Measurements from ENCODE around the gene PLXNA4. TPM values are rescaled to one million over a fixed set of nuclear protein-coding genes. Genes with fewer than 3 reads are reported as not detected.

Gene PLXNA4
- total and polyA plus RNA-seq, 12 donors = 0.83 to 17.0 (median 11.5) TPM

DNA sequence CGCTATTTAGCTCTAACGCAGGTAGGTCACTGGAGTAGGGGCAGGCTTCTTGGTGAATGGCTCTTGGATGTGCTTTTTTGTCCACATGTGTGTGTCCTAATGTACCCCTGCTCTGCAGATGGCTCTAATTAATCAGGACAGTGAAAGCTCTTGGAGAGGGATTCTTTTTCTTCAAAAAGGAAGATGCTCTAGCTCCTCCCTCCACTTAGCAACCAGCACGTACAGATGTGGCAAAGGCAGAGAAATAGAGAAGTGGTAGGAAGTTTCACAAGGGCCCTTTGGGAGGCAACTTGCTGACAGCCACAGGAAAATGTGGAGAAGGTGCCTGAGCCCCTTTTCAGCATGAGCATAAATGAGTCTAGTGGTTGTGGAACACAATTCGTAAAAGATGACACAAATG is 221.7 kb downstream of the PLXNA4 start:
- no peak for ATAC-seq
- TF ChIP-seq CTCF (IDR thresholded peaks at IDR 0.05) = no peak
- Histone ChIP-seq H3K4me3 (no peak overlapping the region), H3K27me3 (no peaks in the 10 kb centered on the region), H3K27ac (no peak overlapping the region), H3K4me1 (peaks cover 3 to 19% (median 13%) of the 10 kb centered on the region in 9 donors), H3K9me3 (no peaks in the 10 kb centered on the region), H3K36me3 (no peaks in the 10 kb centered on the region)
- 76 to 77% methylated on average over 4 of the region's 4 CpGs for WGBS, 2 donors
- intact Hi-C loops (cut with DNase I) = no loop called here
- no peak for DNase-seq

DNA sequence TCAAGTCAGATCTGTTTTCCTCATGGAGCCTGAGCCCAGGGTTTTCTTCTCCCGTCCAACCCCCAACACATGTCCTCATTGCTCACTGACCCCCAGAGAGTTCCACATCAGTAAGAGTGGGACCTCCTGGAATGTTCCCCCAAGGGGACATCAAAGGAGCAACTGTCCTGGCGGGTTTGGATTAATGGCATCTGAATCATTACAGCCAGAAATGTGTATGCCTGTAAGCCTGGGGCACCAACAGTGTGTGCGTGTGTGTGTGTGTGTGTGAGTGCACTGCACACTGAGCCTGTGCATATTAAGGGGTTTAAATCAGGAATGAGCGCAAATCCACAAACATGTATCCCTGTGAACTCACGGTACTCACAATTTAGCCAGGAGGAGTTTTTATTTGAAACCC is 222.3 kb downstream of the PLXNA4 start:
- Histone ChIP-seq H3K9me3 (no peaks in the 10 kb centered on the region), H3K27ac (no peak overlapping the region), H3K4me3 (no peak overlapping the region), H3K4me1 (peaks cover 3 to 25% (median 13%) of the 10 kb centered on the region in 9 donors), H3K36me3 (no peaks in the 10 kb centered on the region), H3K27me3 (no peaks in the 10 kb centered on the region)
- no peak for TF ChIP-seq CTCF (IDR thresholded peaks at IDR 0.05)
- 81 to 91% methylated on average over 5 of the region's 5 CpGs for WGBS, 2 donors
- ATAC-seq = no peak
- DNase-seq = no peak
- intact Hi-C loops (cut with DNase I) = no loop called here

GRCh38 chr7:132352800-132353199 is 223.5 kb downstream of the PLXNA4 start:
- no peaks in the 10 kb centered on the region for H3K9me3 ChIP-seq
- WGBS, 2 donors = 50 to 59% methylated on average over 6 of the region's 6 CpGs
- H3K27me3 ChIP-seq = no peaks in the 10 kb centered on the region
- no peaks in the 10 kb centered on the region for H3K36me3 ChIP-seq
- TF ChIP-seq CTCF (IDR thresholded peaks at IDR 0.05) = no peak
- no peak overlapping the region for H3K4me3 ChIP-seq
- no peak overlapping the region for H3K27ac ChIP-seq
- H3K4me1 ChIP-seq = peaks cover 3 to 25% (median 13%) of the 10 kb centered on the region in 9 donors
- peak in 2 of 8 donors; percentile 15 to 48 for ATAC-seq
- intact Hi-C loops (cut with DNase I) = no loop called here
- no peak for DNase-seq

DNA sequence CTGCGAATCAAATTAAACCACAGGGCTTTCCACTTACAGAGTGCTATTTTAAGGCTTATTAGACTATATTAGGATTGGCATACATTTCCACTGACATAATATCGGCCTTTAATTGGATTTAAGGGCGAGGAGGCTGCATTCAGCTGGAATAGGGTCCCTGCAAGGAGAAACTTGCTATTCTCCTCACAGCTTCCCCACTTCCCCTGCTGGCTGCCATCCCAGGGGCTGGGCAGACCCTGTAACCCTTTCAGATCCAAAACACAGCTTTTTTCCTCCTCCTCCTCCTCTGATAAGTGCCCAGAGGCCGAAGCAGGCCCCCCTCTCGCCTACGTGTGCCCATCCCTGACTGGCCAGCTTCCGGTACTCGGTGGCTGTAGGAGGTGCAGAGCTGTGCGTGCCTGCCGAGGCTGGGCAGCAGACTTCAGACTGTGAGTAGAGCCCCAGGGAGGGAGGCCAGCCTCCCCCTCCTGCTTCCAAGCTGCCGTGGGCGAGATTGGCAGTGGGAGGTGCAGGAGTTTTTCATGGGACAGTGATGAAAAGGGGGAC is 224.2 kb downstream of the PLXNA4 start:
- intact Hi-C loops (cut with DNase I) = no loop called here
- peak in 6 of 8 donors; percentile 25 to 66 (median 56) for ATAC-seq
- Histone ChIP-seq H3K27me3 (peaks cover 0 to under 1% (median 0%) of the 10 kb centered on the region in 7 donors), H3K27ac (no peak overlapping the region), H3K9me3 (no peaks in the 10 kb centered on the region), H3K4me3 (peak overlapping the region in 3 of 10 donors; percentile 3 to 18 (median 14)), H3K36me3 (no peaks in the 10 kb centered on the region), H3K4me1 (peaks cover 3 to 25% (median 13%) of the 10 kb centered on the region in 9 donors)
- no peak for DNase-seq
- TF ChIP-seq CTCF (IDR thresholded peaks at IDR 0.05) = no peak
- WGBS, 2 donors = 23 to 30% methylated on average over 12 of the region's 12 CpGs

Measured in heart right ventricle (tissue), 16 donors.